Peyer's patch (tissue), 4 donors: ENCODE results near the gene METRNL.
A peak's percentile ranks its signal among the peaks of the same experiment; 100 is the strongest.

Experiments used
- POLR2A ChIP-seq, 2 donors: fragments of 450-650 bp; IDR thresholded peaks; one replicate each; pipeline ENCODE4 v1.5.1; 2017; ENCODE audit warnings: antibody characterized with exemption in 2 of 2, mild to moderate bottlenecking in 2 of 2, moderate library complexity in 2 of 2
- TF ChIP-seq, protein P1 (sequence below), 6 experiments: fragments of 450-650 bp in 4 of 6; fragments of 200-600 bp in 2 of 6; sonication (generic) in 1 of 6; IDR thresholded peaks; one replicate each; pipeline ENCODE4 v1.5.1; 2017 to 2019; ENCODE audit warnings: antibody characterized with exemption in 6 of 6, mild to moderate bottlenecking in 3 of 6, moderate library complexity in 1 of 6

DNA sequence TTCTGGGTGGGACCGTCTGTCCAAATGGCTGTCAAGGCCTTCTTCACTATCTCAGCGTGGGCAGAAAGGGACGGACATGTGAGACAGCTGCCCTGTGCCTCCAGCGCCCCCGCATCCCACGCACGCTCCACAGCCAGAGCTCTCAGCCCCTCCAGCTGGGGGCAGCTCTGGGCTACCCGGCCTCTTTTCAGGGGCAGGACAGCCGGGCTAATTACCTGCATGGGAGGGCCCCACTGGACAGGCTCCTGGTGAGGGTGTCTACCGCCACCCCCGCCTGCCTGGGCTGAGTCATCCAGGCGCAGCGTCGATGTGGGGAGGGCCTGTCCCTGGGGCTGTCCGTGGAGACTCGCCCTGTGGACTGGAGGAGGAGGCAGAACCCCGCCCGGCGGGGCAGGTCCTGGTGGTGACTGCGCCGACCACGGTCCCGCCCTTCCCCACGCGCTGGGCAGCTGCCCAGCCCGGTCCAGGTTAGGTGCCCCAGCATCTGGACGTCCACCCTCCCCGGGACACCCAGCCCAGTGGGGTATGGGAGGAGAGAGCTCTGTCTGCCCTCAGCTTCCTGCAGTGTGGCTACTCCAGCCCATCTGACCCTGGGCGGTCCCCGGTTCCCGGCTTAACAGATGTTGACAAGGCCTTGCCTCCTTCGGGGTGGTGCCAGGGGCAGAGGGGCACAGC, 5.9 kb upstream of the METRNL start:
- TF ChIP-seq, protein P1, sequence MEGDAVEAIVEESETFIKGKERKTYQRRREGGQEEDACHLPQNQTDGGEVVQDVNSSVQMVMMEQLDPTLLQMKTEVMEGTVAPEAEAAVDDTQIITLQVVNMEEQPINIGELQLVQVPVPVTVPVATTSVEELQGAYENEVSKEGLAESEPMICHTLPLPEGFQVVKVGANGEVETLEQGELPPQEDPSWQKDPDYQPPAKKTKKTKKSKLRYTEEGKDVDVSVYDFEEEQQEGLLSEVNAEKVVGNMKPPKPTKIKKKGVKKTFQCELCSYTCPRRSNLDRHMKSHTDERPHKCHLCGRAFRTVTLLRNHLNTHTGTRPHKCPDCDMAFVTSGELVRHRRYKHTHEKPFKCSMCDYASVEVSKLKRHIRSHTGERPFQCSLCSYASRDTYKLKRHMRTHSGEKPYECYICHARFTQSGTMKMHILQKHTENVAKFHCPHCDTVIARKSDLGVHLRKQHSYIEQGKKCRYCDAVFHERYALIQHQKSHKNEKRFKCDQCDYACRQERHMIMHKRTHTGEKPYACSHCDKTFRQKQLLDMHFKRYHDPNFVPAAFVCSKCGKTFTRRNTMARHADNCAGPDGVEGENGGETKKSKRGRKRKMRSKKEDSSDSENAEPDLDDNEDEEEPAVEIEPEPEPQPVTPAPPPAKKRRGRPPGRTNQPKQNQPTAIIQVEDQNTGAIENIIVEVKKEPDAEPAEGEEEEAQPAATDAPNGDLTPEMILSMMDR (IDR thresholded peaks at IDR 0.05) = peak in 2 of 6 experiments; percentile 33 to 55
- TF ChIP-seq POLR2A (IDR thresholded peaks at IDR 0.05) = peak in 1 of 2 donors; percentile 15
